ENCODE data around the gene SLFN5.

The SLFN5 gene

DNA sequence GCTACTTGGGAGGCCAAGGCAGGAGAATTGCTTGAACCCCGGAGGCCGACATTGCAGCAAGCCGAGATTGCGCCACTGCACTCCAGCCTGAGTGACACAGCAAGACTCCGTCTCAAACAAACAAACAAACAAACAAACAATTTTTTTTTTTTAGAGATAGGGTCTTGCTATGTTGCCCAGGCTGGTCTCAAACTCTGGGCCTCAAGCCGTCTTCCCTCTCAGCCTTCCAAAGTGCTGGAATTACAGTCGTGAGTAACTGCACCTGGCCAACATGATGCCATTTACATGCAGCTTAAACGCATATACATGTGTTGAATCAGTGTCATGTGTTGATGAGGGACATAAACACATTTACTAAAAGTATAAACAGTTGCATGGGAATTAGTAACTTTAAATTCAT, 2.0 kb upstream of the SLFN5 start:
- Histone ChIP-seq H3K4me1 (ENCODE audit: control insufficient read depth, insufficient read depth, low read length, poor library complexity, severe bottlenecking) (peaks cover 19% of the 10 kb centered on the region), H3K9me3 (ENCODE audit: control insufficient read depth, low read length) (no peaks in the 10 kb centered on the region), H3K27ac (ENCODE audit: low read depth, low read length, severe bottlenecking) (no peak overlapping the region), H3K36me3 (ENCODE audit: control insufficient read depth, insufficient read depth, low read length) (no peaks in the 10 kb centered on the region), H3K4me3 (ENCODE audit: extremely low read depth, insufficient read depth, low read length, poor library complexity, severe bottlenecking) (no peak overlapping the region)
- WGBS, 2 experiments (ENCODE audit: insufficient coverage in 2 of 2): 89 to 90% methylated on average over 5 to 6 of the region's 8 CpGs

DNA sequence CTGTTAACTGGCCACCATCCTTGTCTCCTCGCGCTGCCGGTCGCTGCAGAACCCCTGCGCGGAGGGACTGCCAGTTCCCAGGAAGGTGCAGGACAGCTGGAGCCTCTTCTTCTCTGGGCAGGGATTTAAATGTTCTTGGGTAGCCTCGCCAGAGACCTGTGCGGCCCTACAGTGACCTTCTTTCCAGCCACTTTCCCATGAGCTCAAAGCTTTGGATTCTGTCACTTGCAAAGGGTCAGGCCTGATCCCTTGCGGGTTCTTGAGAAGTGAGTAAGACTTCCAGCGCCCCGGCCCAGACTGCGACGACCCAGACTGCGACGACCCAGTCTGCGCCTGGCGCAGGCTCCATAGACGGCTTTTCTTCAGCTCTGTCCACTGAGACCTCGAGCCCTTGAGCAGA, 1.4 kb upstream of the SLFN5 start:
- H3K4me3 ChIP-seq (ENCODE audit: extremely low read depth, insufficient read depth, low read length, poor library complexity, severe bottlenecking): no peak overlapping the region
- 93 to 97% methylated on average over 7 to 17 of the region's 19 CpGs for WGBS, 2 experiments (ENCODE audit: insufficient coverage in 2 of 2)
- no peaks in the 10 kb centered on the region for H3K36me3 ChIP-seq (ENCODE audit: control insufficient read depth, insufficient read depth, low read length)
- no peaks in the 10 kb centered on the region for H3K9me3 ChIP-seq (ENCODE audit: control insufficient read depth, low read length)
- H3K27ac ChIP-seq (ENCODE audit: low read depth, low read length, severe bottlenecking): no peak overlapping the region
- peaks cover 19% of the 10 kb centered on the region for H3K4me1 ChIP-seq (ENCODE audit: control insufficient read depth, insufficient read depth, low read length, poor library complexity, severe bottlenecking)

DNA sequence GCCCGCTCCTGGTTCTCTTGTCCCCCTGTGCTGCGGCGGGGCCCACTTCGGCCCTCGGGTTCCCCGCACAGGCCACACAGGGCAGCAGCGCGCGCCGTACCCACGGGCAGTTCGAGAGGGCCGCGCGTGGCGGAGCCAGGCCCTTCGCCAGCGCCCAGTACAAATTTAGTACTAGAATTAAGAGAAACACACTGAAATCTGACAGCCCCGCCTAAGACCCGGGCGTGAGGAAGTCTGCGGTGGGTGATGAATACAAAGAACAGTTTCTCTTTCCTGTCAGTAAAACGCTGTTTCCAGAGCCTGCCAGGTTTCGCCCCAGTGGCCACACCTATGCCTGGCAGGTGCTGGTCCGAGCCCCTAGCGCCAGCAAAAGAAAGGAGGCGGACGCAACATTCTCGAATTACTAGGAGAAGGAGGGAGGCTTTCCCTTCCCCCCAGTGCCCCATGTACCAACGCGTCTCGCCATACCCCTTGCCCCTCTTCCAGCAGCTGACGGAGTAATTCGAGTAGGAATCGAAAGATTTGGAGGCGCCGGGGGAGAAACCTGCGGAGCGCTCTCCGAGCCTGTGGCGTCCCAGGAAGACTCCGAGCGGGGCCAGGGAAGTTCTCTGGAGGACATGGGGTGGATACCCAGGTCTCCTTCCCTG, 591 bp upstream of the SLFN5 start:
- peaks cover 4% of the 10 kb centered on the region for H3K36me3 ChIP-seq (ENCODE audit: control insufficient read depth, insufficient read depth, low read length)
- peak overlapping the region; percentile 69 for H3K4me3 ChIP-seq (ENCODE audit: extremely low read depth, insufficient read depth, low read length, poor library complexity, severe bottlenecking)
- WGBS, 2 experiments (ENCODE audit: insufficient coverage in 2 of 2): 15 to 100% methylated on average over 1 to 21 of the region's 43 CpGs
- H3K27ac ChIP-seq (ENCODE audit: low read depth, low read length, severe bottlenecking): no peak overlapping the region
- H3K4me1 ChIP-seq (ENCODE audit: control insufficient read depth, insufficient read depth, low read length, poor library complexity, severe bottlenecking): peaks cover 19% of the 10 kb centered on the region
- no peaks in the 10 kb centered on the region for H3K9me3 ChIP-seq (ENCODE audit: control insufficient read depth, low read length)

DNA sequence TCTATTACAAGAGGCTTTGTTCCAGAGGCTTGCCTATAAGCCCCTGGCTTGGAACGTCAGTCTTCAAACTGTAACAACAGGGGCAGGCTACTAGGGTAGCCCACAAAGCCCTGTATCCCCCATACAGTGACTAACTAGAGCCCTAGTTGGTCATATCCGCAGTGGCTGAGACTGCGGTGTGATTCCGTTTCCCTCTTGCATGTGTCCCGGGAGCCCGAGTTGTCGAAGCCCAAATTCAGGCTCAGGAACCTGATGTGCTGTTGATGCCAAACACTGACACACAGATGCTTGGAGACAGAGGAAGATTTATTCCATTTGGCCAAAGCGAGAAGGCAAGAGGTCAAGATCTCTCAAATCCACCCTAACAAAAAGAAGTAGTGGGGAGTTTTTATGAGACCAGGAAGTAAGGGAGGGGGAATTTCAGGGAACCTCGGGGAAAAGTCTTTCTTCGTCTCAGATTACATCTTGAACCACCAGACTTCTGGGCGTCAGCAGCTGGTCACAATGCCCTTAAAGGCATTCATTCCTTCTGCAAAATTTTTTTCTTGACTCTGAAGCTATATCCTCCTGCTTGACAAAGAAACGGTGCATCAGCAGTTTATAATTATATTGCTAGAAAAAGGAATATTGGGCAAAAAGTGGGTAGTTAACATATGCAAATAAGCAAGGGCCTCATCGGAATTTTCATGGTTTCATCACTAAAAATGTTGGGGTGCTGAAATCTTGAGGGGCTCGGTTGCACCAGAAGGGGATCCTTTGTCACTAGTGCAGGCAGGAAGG, 879 bp downstream of the SLFN5 start:
- H3K27ac ChIP-seq (ENCODE audit: low read depth, low read length, severe bottlenecking): peak overlapping the region; percentile 76
- H3K9me3 ChIP-seq (ENCODE audit: control insufficient read depth, low read length): no peaks in the 10 kb centered on the region
- H3K36me3 ChIP-seq (ENCODE audit: control insufficient read depth, insufficient read depth, low read length): peaks cover 15% of the 10 kb centered on the region
- WGBS, 2 experiments (ENCODE audit: insufficient coverage in 2 of 2): 12 to 13% methylated on average over 8 to 9 of the region's 14 CpGs
- H3K4me3 ChIP-seq (ENCODE audit: extremely low read depth, insufficient read depth, low read length, poor library complexity, severe bottlenecking): peak overlapping the region; percentile 69
- peaks cover 18% of the 10 kb centered on the region for H3K4me1 ChIP-seq (ENCODE audit: control insufficient read depth, insufficient read depth, low read length, poor library complexity, severe bottlenecking)

DNA sequence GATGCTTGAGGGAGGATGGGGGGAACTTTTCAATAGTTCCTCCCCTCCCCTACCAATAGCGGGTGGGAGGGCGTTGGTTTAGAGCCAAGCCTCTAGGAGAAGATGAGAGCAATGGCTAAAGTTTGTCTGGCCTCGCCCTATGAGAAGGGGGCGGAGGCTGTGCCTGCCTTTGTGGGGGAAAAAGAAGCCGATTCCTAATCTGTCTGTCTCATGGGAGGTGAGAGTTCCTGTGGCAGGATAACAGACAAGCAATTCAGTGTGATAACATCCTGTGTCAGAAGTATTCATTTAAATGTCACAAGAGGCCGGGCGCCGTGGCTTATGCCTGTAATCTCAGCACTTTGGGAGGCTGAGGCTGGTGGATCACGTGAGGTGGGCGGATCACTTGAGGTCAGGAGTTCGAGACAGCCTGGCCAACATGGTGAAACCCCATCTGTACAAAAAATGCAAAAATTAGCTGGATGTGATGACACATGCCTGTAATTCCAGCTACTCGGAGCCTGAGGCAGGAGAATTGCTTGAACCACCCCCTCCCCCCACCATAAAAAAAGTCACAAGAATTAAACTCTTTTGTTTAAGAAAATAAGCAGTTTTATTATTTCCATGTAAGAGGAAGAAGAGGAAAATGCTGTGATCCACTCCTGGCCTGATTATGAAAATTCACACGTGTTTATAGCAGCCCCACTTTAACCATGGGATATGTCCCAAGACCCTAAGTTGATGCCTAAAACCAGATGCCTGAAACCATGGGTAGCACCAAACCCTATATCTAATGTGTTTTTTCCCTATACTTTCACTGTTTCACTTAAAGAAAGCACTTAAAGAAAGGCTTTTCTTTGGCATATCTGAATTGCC, 1.7 kb downstream of the SLFN5 start:
- WGBS, 2 experiments (ENCODE audit: insufficient coverage in 2 of 2): 52 to 60% methylated on average over 9 of the region's 13 CpGs
- Histone ChIP-seq H3K4me1 (ENCODE audit: control insufficient read depth, insufficient read depth, low read length, poor library complexity, severe bottlenecking) (peaks cover 15% of the 10 kb centered on the region), H3K4me3 (ENCODE audit: extremely low read depth, insufficient read depth, low read length, poor library complexity, severe bottlenecking) (peak overlapping the region; percentile 69), H3K36me3 (ENCODE audit: control insufficient read depth, insufficient read depth, low read length) (peaks cover 16% of the 10 kb centered on the region), H3K27ac (ENCODE audit: low read depth, low read length, severe bottlenecking) (peak overlapping the region; percentile 76), H3K9me3 (ENCODE audit: control insufficient read depth, low read length) (no peaks in the 10 kb centered on the region)

DNA sequence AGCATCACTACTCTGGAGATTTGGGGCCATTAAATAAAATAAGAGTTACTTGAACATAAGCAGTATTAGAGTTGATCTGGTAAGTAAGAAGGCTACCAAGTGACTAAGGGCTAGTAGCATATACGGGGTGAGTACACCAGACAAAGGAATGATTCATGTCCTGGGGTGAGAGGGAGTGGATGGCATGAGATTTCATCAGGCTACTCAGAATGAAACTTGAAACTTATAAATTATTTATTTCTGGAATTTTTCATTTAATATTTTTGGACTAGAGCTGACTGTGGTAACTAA, 2.3 kb downstream of the SLFN5 start:
- 17 to 50% methylated on average over 1 of the region's 1 CpG for WGBS, 2 experiments (ENCODE audit: insufficient coverage in 2 of 2)

DNA sequence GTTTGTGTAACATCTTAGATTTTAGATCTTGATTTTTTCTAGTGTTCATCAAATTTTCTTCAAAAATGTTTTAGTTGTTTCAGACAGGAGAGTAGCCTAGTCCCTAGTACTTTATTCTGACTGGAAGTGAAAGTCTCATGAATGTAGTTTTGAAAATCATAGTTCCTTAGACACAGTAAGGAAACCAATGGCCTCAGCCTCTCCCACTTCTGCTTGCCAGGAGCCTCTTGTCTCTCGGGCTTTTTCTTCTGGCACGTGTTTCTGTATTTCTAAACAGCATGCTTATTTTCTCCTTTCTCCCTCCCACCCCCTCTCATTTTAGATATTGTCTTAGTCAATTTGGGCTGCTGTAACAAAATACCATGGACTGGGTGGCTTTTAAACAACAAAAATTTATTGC, 9.8 kb downstream of the SLFN5 start:
- Histone ChIP-seq H3K4me1 (ENCODE audit: control insufficient read depth, insufficient read depth, low read length, poor library complexity, severe bottlenecking) (no peaks in the 10 kb centered on the region), H3K4me3 (ENCODE audit: extremely low read depth, insufficient read depth, low read length, poor library complexity, severe bottlenecking) (no peak overlapping the region), H3K9me3 (ENCODE audit: control insufficient read depth, low read length) (no peaks in the 10 kb centered on the region), H3K27ac (ENCODE audit: low read depth, low read length, severe bottlenecking) (no peak overlapping the region), H3K36me3 (ENCODE audit: control insufficient read depth, insufficient read depth, low read length) (peaks cover 16% of the 10 kb centered on the region)
- 100% methylated on average over 1 of the region's 2 CpGs; no CpG with 5 or more reads in 1 of the 2 experiments for WGBS, 2 experiments (ENCODE audit: insufficient coverage in 2 of 2)

More for the DNA sequence above, 2.3 kb downstream of the SLFN5 start:
- peaks cover 15% of the 10 kb centered on the region for H3K4me1 ChIP-seq (ENCODE audit: control insufficient read depth, insufficient read depth, low read length, poor library complexity, severe bottlenecking)
- peaks cover 21% of the 10 kb centered on the region for H3K36me3 ChIP-seq (ENCODE audit: control insufficient read depth, insufficient read depth, low read length)
- no peaks in the 10 kb centered on the region for H3K9me3 ChIP-seq (ENCODE audit: control insufficient read depth, low read length)
- peak overlapping the region; percentile 76 for H3K27ac ChIP-seq (ENCODE audit: low read depth, low read length, severe bottlenecking)
- no peak overlapping the region for H3K4me3 ChIP-seq (ENCODE audit: extremely low read depth, insufficient read depth, low read length, poor library complexity, severe bottlenecking)

DNA sequence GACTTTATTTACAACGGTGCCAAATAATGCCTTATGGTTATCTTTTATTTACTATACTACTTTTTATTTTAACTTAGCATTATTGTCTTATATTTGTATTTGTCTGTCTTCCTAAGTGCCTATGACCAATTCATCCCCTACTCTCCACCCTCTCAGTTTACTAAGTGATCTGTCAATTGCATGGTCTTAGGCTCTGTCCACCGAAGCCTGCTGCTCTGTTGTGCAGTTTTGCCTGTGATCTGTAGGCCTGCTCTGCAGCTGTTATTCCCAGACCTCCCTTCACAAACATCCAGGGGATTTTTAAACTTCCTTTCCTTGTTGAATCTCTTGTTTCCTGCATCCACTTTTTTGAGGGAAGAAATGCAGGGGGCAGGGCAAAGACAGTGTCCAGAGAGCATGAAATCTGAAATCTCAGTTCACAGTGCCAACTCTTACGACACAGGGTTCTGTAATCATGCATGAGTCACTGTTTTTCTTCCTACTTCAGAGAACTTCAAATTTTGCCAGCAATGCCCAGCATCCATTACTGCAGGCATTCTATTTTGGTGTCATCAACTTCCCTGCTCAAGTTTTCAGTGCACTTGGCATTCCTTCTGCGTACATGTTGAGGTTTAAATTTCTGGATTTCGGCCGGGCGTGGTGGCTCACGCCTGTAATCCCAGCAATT, 11.4 kb downstream of the SLFN5 start:
- H3K4me1 ChIP-seq (ENCODE audit: control insufficient read depth, insufficient read depth, low read length, poor library complexity, severe bottlenecking): no peaks in the 10 kb centered on the region
- no peaks in the 10 kb centered on the region for H3K9me3 ChIP-seq (ENCODE audit: control insufficient read depth, low read length)
- WGBS, 2 experiments (ENCODE audit: insufficient coverage in 2 of 2): 90 to 95% methylated on average over 7 of the region's 8 CpGs
- H3K36me3 ChIP-seq (ENCODE audit: control insufficient read depth, insufficient read depth, low read length): peaks cover 20% of the 10 kb centered on the region
- H3K27ac ChIP-seq (ENCODE audit: low read depth, low read length, severe bottlenecking): peak overlapping the region; percentile 89
- no peak overlapping the region for H3K4me3 ChIP-seq (ENCODE audit: extremely low read depth, insufficient read depth, low read length, poor library complexity, severe bottlenecking)

DNA sequence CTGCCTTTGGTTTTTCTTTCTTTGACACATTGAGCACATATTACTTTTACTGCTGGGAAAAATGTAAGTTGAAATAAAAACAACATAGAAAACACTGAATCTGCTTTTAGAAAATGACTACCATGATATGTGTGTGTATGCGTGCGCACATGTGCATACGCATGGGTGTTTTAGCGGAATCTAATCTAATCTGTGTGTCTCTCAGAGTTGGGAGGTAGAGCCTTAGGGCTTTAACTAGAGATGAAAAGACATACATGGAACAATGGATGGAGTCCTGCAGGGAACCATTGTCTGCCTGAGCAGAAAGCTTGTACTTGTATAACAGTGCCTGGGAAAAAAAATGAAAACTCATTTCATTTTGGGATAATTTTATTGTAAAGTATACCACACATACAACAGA, 12.4 kb downstream of the SLFN5 start:
- Histone ChIP-seq H3K36me3 (ENCODE audit: control insufficient read depth, insufficient read depth, low read length) (peaks cover 24% of the 10 kb centered on the region), H3K4me3 (ENCODE audit: extremely low read depth, insufficient read depth, low read length, poor library complexity, severe bottlenecking) (no peak overlapping the region), H3K27ac (ENCODE audit: low read depth, low read length, severe bottlenecking) (no peak overlapping the region), H3K9me3 (ENCODE audit: control insufficient read depth, low read length) (no peaks in the 10 kb centered on the region), H3K4me1 (ENCODE audit: control insufficient read depth, insufficient read depth, low read length, poor library complexity, severe bottlenecking) (no peaks in the 10 kb centered on the region)
- WGBS, 2 experiments (ENCODE audit: insufficient coverage in 2 of 2): 97% methylated on average over 4 of the region's 4 CpGs

DNA sequence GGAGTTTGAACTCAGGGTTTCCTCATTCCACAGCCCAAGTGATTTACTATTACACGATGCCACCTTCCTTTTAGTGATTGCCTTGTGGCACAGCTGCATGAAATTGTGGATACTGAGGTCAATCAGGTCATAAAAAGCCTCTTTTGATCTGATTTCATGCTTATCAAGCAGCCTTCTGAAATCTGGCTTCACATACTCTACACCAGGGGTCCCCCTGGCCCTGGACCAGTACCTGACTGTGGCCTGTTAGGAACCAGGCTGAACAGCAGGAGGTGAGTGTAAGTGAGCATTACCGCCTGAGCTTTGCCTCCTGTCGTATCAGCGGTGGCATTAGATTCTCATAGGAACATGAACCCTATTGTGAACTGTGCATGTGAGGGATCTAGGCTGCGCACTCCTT, 13.8 kb downstream of the SLFN5 start:
- no peak overlapping the region for H3K27ac ChIP-seq (ENCODE audit: low read depth, low read length, severe bottlenecking)
- H3K9me3 ChIP-seq (ENCODE audit: control insufficient read depth, low read length): no peaks in the 10 kb centered on the region
- H3K36me3 ChIP-seq (ENCODE audit: control insufficient read depth, insufficient read depth, low read length): peaks cover 29% of the 10 kb centered on the region
- H3K4me1 ChIP-seq (ENCODE audit: control insufficient read depth, insufficient read depth, low read length, poor library complexity, severe bottlenecking): no peaks in the 10 kb centered on the region
- H3K4me3 ChIP-seq (ENCODE audit: extremely low read depth, insufficient read depth, low read length, poor library complexity, severe bottlenecking): no peak overlapping the region
- WGBS, 2 experiments (ENCODE audit: insufficient coverage in 2 of 2): 68% methylated on average over 5 of the region's 5 CpGs; no CpG with 5 or more reads in 1 of the 2 experiments

Measured in mesodermal cell (in vitro differentiated cells).